K562 (cell line): Measurements from ENCODE around the gene SMS. TPM values are rescaled to one million over a fixed set of nuclear protein-coding genes. Genes with fewer than 3 reads are reported as not detected.

Source experiments
- ATAC-seq: fragments of 200-7000 bp; cut with Tn5 transposase; 3 replicates; pipeline ENCODE4 v1.9.1; 2020; ENCODE audit warnings: moderate library complexity
- BruUV-seq: library from RNA; stranded (reverse); fragments of 400-500 nt; replicated peaks from 2 replicates; lab custom pipeline; 2021; lab: Mats Ljungman, UMichigan
- CTCF ChIA-PET: fragments of 300-600 bp; formaldehyde crosslinking; extraction: SDS; loops from one replicate; lab custom pipeline; 2021; ENCODE audit warnings: low intra/inter-chr PET ratio; lab: Yijun Ruan, JAX
- POLR2A ChIA-PET: fragments of 300-600, 350-650 bp; sonication (Branson Sonifier 250); formaldehyde crosslinking; extraction: SDS; loops from one replicate; lab custom pipeline; 2021; ENCODE audit warnings: antibody characterized with exemption, inconsistent platforms; lab: Yijun Ruan, JAX
- DNase-seq, 4 experiments: peaks; one replicate each; pipeline versions ENCODE4 v3.0.0 to v3.0.0-alpha.2; 2011 to 2018; ENCODE audit warnings: low spot score in 3 of 4, mixed read lengths in 3 of 4; ENCODE audit errors: extremely low read depth in 1 of 4
- FAIRE-seq: peaks from 2 replicates; lab custom pipeline; 2011; peaks lifted over from hg19 to GRCh38; lab: Jason Lieb, UNC
- H2AFZ ChIP-seq: 2 replicates; pipeline ENCODE4 v1.6.0; 2011; ENCODE audit warnings: low read depth, low read length, control low read depth, inconsistent platforms
- H3K27ac ChIP-seq: fragments of 200-600 bp; 3 replicates; pipeline ENCODE4 v1.8.0; 2011; ENCODE audit warnings: low read depth, mild to moderate bottlenecking, control low read depth, inconsistent platforms, low read length, moderate library complexity, mixed read lengths; ENCODE audit errors: extremely low read depth
- H3K27me3 ChIP-seq, 2 experiments: fragments of 300-600 bp in 1 of 2; 2 replicates in 1 of 2; 3 replicates in 1 of 2; pipeline versions ENCODE4 v1.6.0 to v1.8.0; 2011; ENCODE audit warnings: inconsistent platforms in 2 of 2, low read length in 2 of 2, mild to moderate bottlenecking in 1 of 2, mixed read lengths in 1 of 2, moderate library complexity in 1 of 2; ENCODE audit not compliant: control insufficient read depth in 2 of 2, insufficient read depth in 2 of 2
- H3K36me3 ChIP-seq: fragments of 300-600 bp; 3 replicates; pipeline ENCODE4 v1.8.0; 2011; ENCODE audit warnings: mild to moderate bottlenecking, low read length, inconsistent platforms; ENCODE audit not compliant: control insufficient read depth, insufficient read depth
- H3K4me1 ChIP-seq, 2 experiments: fragments of 200-600 bp in 1 of 2; replicated peaks in 1 of 2; 2 replicates in 1 of 2; 3 replicates in 1 of 2; pipeline versions ENCODE4 v1.5.1 to v1.8.0; 2011; ENCODE audit warnings: inconsistent platforms in 2 of 2, low read length in 2 of 2, mild to moderate bottlenecking in 1 of 2, mixed read lengths in 1 of 2, moderate library complexity in 1 of 2; ENCODE audit not compliant: control insufficient read depth in 2 of 2, insufficient read depth in 2 of 2
- H3K4me2 ChIP-seq: 2 replicates; pipeline ENCODE4 v1.6.1; 2011; ENCODE audit warnings: low read length, control low read depth, inconsistent platforms, mixed read lengths; ENCODE audit not compliant: insufficient read depth
- H3K4me3 ChIP-seq: fragments of 200-600 bp; sonication (generic), shearing (Covaris generic); 2 replicates; pipeline ENCODE4 v1.5.1; 2016; ENCODE audit warnings: control low read depth, inconsistent platforms
- H3K79me2 ChIP-seq: fragments of 200-600 bp; 3 replicates; pipeline ENCODE4 v1.8.0; 2011; ENCODE audit warnings: low read length, inconsistent platforms; ENCODE audit not compliant: control insufficient read depth, insufficient read depth
- H3K9ac ChIP-seq, 2 experiments: 2 replicates each; pipeline versions ENCODE4 v1.6.0 to v1.6.1; 2011; ENCODE audit warnings: low read depth in 2 of 2, low read length in 2 of 2, control low read depth in 1 of 2, inconsistent platforms in 1 of 2, mild to moderate bottlenecking in 1 of 2, mixed read lengths in 1 of 2; ENCODE audit not compliant: insufficient read depth in 1 of 2
- H3K9me1 ChIP-seq: one replicate; pipeline ENCODE4 v1.6.0; 2011; ENCODE audit warnings: inconsistent platforms, mild to moderate bottlenecking, low read length, moderate library complexity; ENCODE audit not compliant: control insufficient read depth, insufficient read depth
- H3K9me3 ChIP-seq: replicated peaks from 2 replicates; pipeline ENCODE4 v1.5.1; 2011; ENCODE audit warnings: low read depth, low read length, inconsistent platforms; ENCODE audit not compliant: control insufficient read depth, insufficient read depth
- H4K20me1 ChIP-seq: replicated peaks from 2 replicates; pipeline ENCODE4 v1.6.1; 2011; ENCODE audit warnings: low read length, inconsistent platforms, mixed read lengths; ENCODE audit not compliant: control insufficient read depth, insufficient read depth
- EP400 ChIP-seq: fragments of 450-650 bp; IDR thresholded peaks from 2 replicates; pipeline ENCODE4 v1.6.1; 2017; ENCODE audit warnings: antibody characterized with exemption, mild to moderate bottlenecking, moderate library complexity
- ETV5 ChIP-seq: sonication (generic); formaldehyde crosslinking; IDR thresholded peaks from 2 replicates; pipeline ENCODE4 v1.4.0; 2020; ENCODE audit warnings: low read depth, mild to moderate bottlenecking, missing genetic modification reagents
- FOSL1 ChIP-seq: fragments of 200-800 bp; sonication (Bioruptor generic); conservative IDR thresholded peaks from 2 replicates; pipeline ENCODE4 v1.6.1; 2016; ENCODE audit warnings: missing genetic modification characterization, missing compliant biosample characterization
- NR2C2 ChIP-seq, 2 experiments: fragments of 200-800 bp in 1 of 2; sonication (Bioruptor generic) in 1 of 2; sonication (generic) in 1 of 2; formaldehyde crosslinking in 1 of 2; IDR thresholded peaks; 2 replicates each; pipeline versions ENCODE4 v1.6.1 to v1.8.0; 2016 to 2022; ENCODE audit warnings: mild to moderate bottlenecking in 1 of 2, missing compliant biosample characterization in 1 of 2, missing genetic modification characterization in 1 of 2, missing genetic modification reagents in 1 of 2
- NR3C1 ChIP-seq: sonication (generic); formaldehyde crosslinking; IDR thresholded peaks from 2 replicates; pipeline ENCODE4 v1.8.1; 2022; ENCODE audit warnings: missing genetic modification reagents
- PRPF4 ChIP-seq: fragments of 200-400 bp; formaldehyde crosslinking; IDR thresholded peaks from one replicate; pipeline ENCODE4 v1.6.1; 2017; ENCODE audit warnings: low read length, low read depth, mild to moderate bottlenecking; ENCODE audit not compliant: insufficient read depth, poor library complexity, severe bottlenecking
- PTRF ChIP-seq: fragments of 450-650 bp; IDR thresholded peaks from 2 replicates; pipeline ENCODE4 v1.6.1; 2016; ENCODE audit warnings: mild to moderate bottlenecking, missing genetic modification characterization, missing compliant biosample characterization
- RUNX1 ChIP-seq: sonication (generic); IDR thresholded peaks from 2 replicates; pipeline ENCODE4 v1.6.1; 2016; ENCODE audit warnings: antibody characterized with exemption, low read depth
- ZNF12 ChIP-seq: sonication (generic); formaldehyde crosslinking; IDR thresholded peaks from 2 replicates; pipeline ENCODE4 v1.4.0; 2020; ENCODE audit warnings: mild to moderate bottlenecking, missing genetic modification reagents
- ZNF436 ChIP-seq: fragments of 250-450, 450-650 bp; sonication (Bioruptor Pico); formaldehyde crosslinking; IDR thresholded peaks from 2 replicates; pipeline ENCODE4 v1.7.0; 2020; ENCODE audit warnings: mild to moderate bottlenecking
- ZNF551 ChIP-seq: fragments of 250-450 bp; sonication (Bioruptor Pico); IDR thresholded peaks from 2 replicates; pipeline ENCODE4 v1.5.0; 2021; ENCODE audit warnings: mild to moderate bottlenecking, moderate library complexity
- ZNF668 ChIP-seq: fragments of 250-450 bp; sonication (Bioruptor Pico); IDR thresholded peaks from 2 replicates; pipeline ENCODE4 v1.8.0; 2022; ENCODE audit warnings: mild to moderate bottlenecking, inconsistent platforms
- WGBS: fragments of 100-300 bp; shearing (Covaris generic); methylation state at CpG from one replicate; pipeline ENCODE4 v1.1.6; 2016; ENCODE audit warnings: low coverage, mixed read lengths; ENCODE audit not compliant: insufficient coverage; ENCODE audit errors: missing lambda C conversion rate; 5-methylcytosine and 5-hydroxymethylcytosine counted together
- in situ Hi-C: fragments of 300-500 bp; cut with MboI; formaldehyde crosslinking; loops from 4 replicates; pipeline ENCODE4 v1.15.0; 2018; ENCODE audit warnings: inconsistent platforms, mixed read lengths
- intact Hi-C: fragments of 100-400 bp; cut with micrococcal nuclease; formaldehyde crosslinking; loops from 2 replicates; pipeline ENCODE4 v1.14.2; 2022
- polyA plus RNA-seq, 8 experiments: library from polyadenylated mRNA; depleted of rRNA in 4 of 8; stranded (reverse) in 5 of 8; unstranded in 3 of 8; fragments of >200 nt; fragmentation: Nextera tagmentation in 2 of 8; fragmentation: Illumina TruSeq in 1 of 8; extraction: Ambion mirVana in 2 of 8; extraction: Trizol in 1 of 8; gene quantifications; 2 replicates each; pipeline versions ENCODE4 v1.2.1 to v1.2.3, GENCODE V29; 2011 to 2014; ENCODE audit warnings: inconsistent platforms in 1 of 8, missing spikeins in 1 of 8
- total RNA-seq, 7 experiments: library from RNA; depleted of rRNA in 6 of 7; stranded (reverse); fragments of >200 nt in 6 of 7; fragmentation: Illumina TruSeq in 2 of 7; extraction: Trizol in 2 of 7; gene quantifications; 2 replicates each; pipeline versions ENCODE4 v1.2.1 to v1.2.3, GENCODE V29; 2011 to 2021; ENCODE audit warnings: low replicate concordance in 1 of 7
- TF ChIP-seq, protein P1 (sequence below): sonication (generic); formaldehyde crosslinking; IDR thresholded peaks from 2 replicates; pipeline ENCODE4 v1.8.1; 2023; ENCODE audit warnings: mild to moderate bottlenecking, missing genetic modification reagents
- TF ChIP-seq, protein P2 (sequence below): fragments of 250-450 bp; sonication (Bioruptor Pico); IDR thresholded peaks from 2 replicates; pipeline ENCODE4 v1.8.0; 2021; ENCODE audit warnings: borderline replicate concordance, mild to moderate bottlenecking, moderate library complexity; ENCODE audit not compliant: poor library complexity, severe bottlenecking
- TF ChIP-seq, protein P3 (sequence below): fragments of 450-650 bp; formaldehyde crosslinking; IDR thresholded peaks from 2 replicates; pipeline ENCODE4 v1.4.0; 2020; ENCODE audit warnings: mild to moderate bottlenecking, moderate library complexity
- TF ChIP-seq, protein P4 (sequence below): fragments of 450-650 bp; IDR thresholded peaks from one replicate; pipeline ENCODE4 v1.6.1; 2018; ENCODE audit warnings: mild to moderate bottlenecking, moderate library complexity; ENCODE audit not compliant: partially characterized antibody

The SMS gene
- total and polyA plus RNA-seq, 9 of the 15 experiments (the other 6 are each of a cell fraction or from before 2014, with no cell fraction given), result 71.1 to 193 (median 152) TPM

DNA sequence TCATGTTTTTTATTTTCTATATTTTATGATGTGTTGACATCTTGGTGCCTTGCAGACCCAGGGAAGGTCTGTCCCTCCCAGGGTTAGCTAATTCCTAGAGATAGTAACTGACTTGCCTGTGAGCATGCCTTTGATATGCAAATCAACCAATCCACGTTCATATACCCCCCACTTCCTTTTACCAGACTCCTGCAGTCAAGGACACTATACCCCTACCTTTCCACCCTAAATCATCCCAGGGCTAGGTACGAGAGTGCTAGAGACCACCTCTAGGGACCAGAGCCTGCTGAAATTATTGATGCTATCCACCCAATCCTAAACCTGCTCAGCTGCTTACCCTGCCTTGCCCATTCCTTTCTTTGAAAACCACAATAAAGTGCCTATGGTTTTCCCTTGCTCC is 84.1 kb downstream of the SMS start:
- Histone ChIP-seq H3K27me3 (peaks cover 0 to 3% of the 10 kb centered on the region in 2 experiments; a peak in 3 of 5 replicates), H3K27ac (no peak overlapping the region), H3K79me2 (no peaks in the 10 kb centered on the region), H3K4me1 (no peaks in the 10 kb centered on the region), H3K4me3 (no peak overlapping the region), H3K9me3 (no peaks in the 10 kb centered on the region), H3K9me1 (no peaks in the 10 kb centered on the region), H4K20me1 (no peaks in the 10 kb centered on the region), H3K4me2 (no peak overlapping the region), H2AFZ (no peak overlapping the region), H3K9ac (no peak overlapping the region), H3K36me3 (no peaks in the 10 kb centered on the region)
- WGBS, result 0% methylated on average over 2 of the region's 2 CpGs
- in situ Hi-C loops (no loop called here), intact Hi-C loops (no loop called here)
- ChIA-PET POLR2A (no interaction called here), CTCF (no interaction called here)
- BruUV-seq, result no TSS peak
- TF ChIP-seq NR3C1 (CRISPR knock-in tag) (no peak), ZNF668 (CRISPR knock-in tag) (no peak), ZNF436 (CRISPR knock-in tag) (no peak), ETV5 (CRISPR knock-in tag) (no peak), FOSL1 (tag) (no peak), ZNF12 (CRISPR knock-in tag) (no peak), RUNX1 (no peak), NR2C2 (CRISPR knock-in tag; IDR thresholded peaks at IDR 0.05) (no peak), NR2C2 (tag; IDR thresholded peaks at IDR 0.05) (no peak), EP400 (no peak), ZNF551 (no peak), PTRF (tag) (no peak), PRPF4 (no peak)
- TF ChIP-seq, protein P1, sequence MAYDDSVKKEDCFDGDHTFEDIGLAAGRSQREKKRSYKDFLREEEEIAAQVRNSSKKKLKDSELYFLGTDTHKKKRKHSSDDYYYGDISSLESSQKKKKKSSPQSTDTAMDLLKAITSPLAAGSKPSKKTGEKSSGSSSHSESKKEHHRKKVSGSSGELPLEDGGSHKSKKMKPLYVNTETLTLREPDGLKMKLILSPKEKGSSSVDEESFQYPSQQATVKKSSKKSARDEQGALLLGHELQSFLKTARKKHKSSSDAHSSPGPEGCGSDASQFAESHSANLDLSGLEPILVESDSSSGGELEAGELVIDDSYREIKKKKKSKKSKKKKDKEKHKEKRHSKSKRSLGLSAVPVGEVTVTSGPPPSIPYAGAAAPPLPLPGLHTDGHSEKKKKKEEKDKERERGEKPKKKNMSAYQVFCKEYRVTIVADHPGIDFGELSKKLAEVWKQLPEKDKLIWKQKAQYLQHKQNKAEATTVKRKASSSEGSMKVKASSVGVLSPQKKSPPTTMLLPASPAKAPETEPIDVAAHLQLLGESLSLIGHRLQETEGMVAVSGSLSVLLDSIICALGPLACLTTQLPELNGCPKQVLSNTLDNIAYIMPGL (CRISPR knock-in tag), result no peak
- TF ChIP-seq, protein P2, sequence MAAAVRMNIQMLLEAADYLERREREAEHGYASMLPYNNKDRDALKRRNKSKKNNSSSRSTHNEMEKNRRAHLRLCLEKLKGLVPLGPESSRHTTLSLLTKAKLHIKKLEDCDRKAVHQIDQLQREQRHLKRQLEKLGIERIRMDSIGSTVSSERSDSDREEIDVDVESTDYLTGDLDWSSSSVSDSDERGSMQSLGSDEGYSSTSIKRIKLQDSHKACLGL, result no peak
- TF ChIP-seq, protein P3, sequence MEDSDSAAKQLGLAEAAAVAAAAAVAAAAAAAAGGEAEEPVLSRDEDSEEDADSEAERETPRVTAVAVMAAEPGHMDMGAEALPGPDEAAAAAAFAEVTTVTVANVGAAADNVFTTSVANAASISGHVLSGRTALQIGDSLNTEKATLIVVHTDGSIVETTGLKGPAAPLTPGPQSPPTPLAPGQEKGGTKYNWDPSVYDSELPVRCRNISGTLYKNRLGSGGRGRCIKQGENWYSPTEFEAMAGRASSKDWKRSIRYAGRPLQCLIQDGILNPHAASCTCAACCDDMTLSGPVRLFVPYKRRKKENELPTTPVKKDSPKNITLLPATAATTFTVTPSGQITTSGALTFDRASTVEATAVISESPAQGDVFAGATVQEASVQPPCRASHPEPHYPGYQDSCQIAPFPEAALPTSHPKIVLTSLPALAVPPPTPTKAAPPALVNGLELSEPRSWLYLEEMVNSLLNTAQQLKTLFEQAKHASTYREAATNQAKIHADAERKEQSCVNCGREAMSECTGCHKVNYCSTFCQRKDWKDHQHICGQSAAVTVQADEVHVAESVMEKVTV (CRISPR knock-in tag), result no peak
- TF ChIP-seq, protein P4, sequence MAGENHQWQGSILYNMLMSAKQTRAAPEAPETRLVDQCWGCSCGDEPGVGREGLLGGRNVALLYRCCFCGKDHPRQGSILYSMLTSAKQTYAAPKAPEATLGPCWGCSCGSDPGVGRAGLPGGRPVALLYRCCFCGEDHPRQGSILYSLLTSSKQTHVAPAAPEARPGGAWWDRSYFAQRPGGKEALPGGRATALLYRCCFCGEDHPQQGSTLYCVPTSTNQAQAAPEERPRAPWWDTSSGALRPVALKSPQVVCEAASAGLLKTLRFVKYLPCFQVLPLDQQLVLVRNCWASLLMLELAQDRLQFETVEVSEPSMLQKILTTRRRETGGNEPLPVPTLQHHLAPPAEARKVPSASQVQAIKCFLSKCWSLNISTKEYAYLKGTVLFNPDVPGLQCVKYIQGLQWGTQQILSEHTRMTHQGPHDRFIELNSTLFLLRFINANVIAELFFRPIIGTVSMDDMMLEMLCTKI, result no peak
- ATAC-seq (no peak), DNase-seq (no peak), FAIRE-seq (no peak)
